HG03469 (cell line): ENCODE results near the gene ZNRF2.

ENCODE experiments used
- ATAC-seq: cut with Tn5 transposase; IDR thresholded peaks from one replicate; pipeline ENCODE4 v1.9.1; 2021; ENCODE audit warnings: mild to moderate bottlenecking, moderate library complexity, moderate number of reproducible peaks; ENCODE audit not compliant: unreplicated experiment

Gene ZNRF2

DNA sequence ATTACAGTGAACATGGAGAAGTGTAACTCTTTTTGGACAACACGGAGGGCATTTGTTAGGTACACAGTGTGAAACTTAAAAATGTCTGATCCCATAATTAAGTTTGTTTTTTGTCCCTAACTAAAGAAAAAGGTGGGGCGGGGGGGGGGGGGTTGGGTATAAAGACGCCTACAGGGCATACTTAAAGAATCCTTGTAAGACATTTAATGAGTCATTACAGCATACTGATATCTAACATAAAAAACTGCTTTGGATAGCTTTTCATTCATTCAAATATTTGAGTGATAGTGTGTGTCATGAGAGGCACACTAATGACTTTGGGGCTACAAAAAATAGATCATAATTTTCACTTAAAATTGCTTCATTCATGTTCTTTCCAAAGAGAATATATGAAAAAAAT, 31.2 kb downstream of the ZNRF2 start:
- no peak for ATAC-seq

DNA sequence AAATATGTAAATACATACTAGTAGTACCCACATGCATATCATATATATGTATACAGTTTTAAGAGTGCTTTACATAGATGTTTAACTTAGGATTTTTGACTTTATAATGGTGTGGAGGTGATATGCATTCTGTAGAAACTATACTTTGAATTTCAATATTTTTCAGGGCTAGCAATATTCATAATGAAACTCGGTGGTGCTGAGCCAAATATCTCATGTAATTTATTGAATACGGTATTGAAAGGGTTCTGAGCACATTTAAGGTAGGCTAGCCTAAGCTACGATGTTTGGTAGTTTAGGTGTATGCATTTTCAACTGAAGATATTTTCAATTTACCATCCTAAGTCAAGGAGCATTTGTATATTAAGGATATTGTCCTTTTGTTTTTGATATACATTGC, 36.0 kb downstream of the ZNRF2 start:
- no peak for ATAC-seq

DNA sequence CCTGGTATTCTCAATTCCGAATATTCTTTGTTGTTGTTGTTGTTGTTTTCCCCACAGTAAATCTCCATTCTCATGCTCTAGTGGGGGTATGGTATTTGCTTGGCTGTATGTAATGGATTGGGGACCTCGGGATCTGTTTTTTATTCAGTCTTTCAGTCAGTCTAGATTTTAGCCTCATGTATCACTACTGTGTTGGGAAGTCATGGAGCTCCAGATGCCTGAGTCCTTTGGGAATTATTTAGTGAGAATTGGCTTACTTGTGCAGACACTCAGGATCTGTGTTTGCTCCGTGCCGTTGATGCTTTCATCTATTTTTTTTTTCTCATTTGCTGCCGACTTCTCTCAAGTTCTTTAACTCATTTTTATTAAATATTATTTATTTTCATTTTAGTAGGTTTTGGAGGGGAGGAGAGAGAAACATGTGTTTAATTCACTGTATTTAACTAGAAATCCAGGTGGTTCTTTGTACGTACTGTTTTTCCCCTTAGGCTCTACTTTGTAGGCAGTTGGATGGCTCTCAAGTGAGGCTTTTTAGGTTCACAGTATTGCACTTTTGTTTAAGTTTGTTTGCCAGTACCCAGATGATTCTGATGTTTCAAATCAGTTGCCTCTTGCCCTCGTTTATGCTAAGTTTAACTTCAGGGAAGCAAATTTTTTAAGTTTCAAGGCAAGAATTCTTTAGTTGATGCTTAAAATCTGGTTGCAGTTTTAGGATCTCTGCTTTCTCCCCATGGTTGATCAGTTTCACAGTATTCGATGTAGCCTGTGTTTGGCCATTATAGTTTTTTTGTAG, 36.9 kb downstream of the ZNRF2 start:
- no peak for ATAC-seq

DNA sequence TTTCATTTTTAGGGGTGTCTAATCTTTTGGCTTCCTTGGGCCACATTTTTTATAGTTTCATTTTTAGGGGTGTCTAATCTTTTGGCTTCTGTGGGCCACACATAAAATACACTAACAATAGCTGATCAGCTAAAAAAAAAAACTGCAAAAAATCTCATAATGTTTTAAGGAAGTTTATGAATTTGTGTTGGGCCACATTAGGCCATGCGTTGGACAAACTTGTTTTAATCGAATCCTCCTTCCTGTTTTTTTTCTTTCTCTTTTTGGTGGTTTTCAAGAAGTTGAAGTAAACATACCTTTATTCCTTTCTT, 37.4 kb downstream of the ZNRF2 start:
- ATAC-seq: no peak

DNA sequence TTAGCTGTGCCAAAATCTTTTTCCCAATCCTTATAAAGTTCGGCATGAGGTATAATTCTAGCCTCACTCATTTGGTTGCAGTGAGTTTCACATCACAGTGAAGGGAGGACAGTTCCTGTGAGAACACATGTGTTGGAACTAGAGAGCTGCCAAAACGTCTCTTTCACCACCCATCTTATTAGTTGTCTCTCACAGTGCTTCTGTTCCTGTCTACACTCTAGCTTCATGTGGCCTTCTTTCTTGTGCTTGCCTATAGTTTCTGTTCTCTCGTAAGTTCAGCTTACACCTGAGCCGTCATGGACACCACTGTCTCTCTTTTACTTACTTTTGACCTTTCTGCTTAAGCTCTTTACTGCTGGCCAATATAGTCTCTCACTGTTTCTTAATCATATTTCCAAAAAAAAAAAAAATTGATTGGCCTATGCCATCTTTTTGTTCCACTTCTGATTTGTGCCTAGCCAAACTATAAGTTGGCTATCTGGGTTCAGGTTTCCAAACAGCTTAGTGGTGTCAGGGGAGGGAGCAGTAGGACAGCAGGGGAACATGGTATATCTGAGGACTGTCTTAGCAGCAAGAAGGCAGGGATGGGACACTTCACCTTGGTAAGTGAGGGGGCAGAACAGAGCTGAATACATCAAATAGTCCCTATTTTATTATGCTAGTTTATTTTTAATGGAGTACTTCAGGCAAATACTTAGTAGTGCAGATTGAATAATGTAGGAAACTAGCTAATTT, 38.0 kb downstream of the ZNRF2 start:
- peak; percentile 62 for ATAC-seq

DNA sequence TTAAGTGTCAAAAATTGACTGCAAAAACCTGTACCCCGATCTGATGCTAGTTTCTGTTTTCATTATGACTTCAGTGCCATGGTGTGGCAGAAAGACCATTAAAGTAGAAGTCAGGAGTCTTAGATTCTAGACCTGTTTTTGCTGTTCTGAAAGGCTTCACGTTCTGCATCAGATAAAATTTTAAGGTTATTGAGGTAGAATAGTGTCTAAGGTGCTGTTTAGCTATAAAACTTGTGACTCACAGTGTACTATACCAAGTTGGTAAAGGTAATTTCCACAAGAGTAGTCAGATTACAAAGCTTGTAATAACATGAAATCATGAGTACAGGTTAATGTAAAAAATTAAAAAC, 38.6 kb downstream of the ZNRF2 start:
- peak; percentile 33 for ATAC-seq

DNA sequence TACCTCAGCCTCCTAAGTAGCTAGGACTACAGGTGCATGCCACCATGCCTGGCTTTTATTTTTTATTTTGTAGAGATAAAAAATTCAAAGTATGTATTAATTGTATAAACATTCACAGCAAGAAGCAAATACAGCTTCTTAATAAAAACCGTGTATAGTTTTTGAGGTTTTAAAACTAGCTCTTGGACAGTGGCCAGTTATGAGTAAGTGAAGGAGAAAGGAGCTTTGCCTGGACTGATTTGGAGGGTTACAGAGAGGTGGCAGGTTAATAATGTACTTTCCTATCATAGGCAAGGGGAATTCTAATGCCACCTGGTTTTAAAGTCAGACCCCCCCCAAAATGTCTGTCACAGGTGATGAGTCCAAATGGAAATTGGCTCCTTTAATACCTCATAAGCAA, 43.4 kb downstream of the ZNRF2 start:
- no peak for ATAC-seq

DNA sequence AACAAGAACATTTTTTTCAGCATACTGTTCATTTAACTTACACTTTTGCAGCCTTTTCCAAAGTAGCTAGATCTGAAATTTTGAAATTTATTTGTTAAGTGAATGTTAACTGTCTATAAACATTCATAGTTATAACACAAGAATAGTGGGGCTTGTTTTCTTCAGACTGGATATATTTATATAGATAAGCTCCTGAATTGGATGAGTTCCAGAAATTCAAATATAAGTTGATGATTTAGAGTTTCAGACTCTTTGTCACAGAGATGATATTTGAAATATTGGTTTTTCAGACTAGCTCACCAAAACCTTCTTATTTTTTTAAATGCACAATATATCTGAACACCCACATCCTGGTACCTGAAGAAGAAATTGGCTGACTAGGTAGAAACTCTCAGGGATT, 44.0 kb downstream of the ZNRF2 start:
- no peak for ATAC-seq

DNA sequence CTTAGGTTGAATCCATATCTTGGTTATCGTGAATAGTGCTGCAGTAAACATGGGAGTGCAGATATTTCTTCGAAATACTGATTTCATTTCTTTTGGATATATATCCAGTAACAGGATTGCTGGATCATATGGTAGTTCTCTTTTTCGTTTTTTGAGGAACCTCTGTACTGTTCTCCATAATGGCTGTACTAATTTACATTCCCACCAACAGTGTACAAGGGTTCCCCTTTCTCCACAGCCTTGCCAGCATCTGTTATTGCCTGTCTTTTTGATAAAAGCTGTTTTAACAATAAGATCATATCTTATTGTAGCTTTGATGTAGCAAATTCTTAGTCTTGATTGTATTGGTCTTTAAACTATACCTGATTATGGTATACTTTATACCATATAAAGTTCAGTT, 45.3 kb downstream of the ZNRF2 start:
- ATAC-seq: no peak

DNA sequence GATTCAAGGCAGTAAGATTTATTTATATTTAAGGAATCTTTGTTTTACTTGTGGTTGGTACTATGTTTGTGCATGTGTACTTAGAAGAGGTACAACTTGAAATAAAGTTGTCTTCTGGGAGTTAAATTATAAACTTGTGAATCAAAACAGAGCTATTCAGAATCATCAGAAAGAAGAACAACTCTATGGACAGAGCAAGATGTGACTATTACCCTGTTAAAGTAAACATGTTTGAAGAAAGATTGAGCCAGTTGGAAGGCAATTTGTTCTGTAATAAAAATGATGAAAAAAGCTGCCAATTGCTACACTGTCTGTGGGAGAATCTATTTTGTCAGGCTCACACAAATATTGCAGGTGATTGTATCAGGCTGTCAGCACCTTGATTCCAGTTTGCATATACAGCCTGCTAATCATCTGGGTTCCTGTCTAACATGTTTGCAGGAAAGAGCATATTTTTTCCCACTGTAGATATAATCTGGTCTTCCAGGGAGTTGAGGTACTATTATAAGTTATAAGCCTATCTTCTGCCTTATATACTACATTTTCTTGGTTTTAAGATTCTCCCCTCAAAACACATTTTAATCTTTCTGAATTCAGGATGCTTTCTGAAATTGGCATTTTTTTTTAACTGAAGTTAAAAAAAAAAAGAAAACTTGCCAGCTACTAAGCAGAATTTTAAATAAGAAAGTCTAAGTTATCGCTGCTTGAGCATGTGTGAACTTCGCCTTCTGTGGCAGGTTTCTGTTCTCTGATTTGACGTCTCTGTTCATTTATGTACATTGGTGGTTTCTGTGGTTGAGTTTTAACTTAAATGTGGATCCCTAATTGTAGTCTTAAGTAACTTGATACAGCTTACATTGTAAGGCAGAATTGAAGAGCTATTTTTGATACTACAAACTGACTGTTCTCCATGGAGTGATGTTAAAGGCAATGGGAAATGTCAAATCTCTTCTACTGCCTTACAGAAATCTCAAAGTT, 46.0 kb downstream of the ZNRF2 start:
- ATAC-seq: peak; percentile 81

DNA sequence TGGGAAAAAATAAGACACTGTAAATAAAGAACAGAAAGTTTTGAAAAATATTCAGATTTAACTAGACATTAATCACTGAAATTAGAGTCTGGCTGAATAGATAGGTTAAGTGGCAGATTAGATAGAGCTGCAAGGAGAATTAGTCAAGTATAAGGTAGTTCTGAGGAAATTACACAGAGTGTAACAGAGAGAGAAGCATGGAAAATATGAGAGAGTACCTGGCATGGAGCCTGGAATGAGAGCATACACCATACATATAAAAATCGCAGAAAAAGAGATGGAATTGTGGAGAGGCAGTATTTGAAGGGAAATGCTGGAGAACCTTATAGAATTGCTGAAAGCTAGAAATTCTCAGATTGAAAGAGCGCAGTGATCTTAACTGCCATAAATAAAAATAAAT, 46.9 kb downstream of the ZNRF2 start:
- ATAC-seq: no peak

DNA sequence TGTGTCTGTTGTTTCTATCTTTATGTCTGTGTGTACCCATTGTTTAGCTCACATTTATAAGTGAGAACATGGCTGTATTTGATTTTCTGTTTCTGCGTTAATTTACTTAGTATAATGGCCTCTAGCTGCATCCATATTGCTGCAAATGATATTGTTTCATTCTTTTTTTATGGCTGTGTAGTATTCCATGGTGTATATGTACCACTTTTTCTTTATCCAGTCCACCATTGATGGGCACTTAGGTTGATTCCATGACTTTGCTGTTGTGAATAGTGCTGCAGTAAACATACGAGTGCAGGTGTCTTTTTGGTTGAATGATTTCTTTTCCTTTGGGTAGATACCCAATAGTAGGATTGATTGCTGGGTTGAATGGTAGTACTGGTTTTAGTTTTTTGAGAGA, 48.2 kb downstream of the ZNRF2 start:
- no peak for ATAC-seq

DNA sequence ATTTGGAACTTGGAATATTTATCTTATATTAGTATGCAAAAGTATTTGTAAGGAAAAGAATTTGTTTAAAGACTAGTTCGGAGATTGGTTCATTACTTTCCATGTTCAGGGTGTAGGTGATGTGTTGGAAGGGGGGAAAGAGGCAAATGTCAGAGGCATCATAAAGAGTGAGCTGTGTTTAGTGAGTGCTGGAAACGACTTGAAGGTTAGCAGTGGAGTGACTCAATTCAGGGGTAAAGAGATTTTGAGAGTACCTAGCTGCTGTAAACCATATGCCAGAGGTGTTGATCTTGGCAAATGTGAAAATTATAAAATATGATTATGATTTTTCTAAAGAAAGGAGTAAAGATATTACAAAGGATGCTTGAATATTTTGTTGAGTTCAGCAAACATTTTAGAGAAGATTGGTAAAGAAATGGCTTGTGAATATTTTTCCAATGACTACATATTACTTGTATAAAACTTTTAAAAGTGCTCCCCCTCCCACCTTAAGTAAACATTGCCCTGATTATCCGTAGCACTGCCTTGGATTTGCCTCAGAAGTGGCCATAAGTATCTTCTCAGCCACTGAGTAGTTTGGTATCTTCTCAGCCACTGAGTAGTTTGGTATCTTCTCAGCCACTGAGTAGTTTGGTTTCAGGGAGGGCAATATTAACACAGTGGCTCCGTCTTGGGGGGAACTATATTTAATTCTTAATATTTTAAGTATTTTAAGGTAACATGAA, 51.5 kb downstream of the ZNRF2 start:
- ATAC-seq: no peak

DNA sequence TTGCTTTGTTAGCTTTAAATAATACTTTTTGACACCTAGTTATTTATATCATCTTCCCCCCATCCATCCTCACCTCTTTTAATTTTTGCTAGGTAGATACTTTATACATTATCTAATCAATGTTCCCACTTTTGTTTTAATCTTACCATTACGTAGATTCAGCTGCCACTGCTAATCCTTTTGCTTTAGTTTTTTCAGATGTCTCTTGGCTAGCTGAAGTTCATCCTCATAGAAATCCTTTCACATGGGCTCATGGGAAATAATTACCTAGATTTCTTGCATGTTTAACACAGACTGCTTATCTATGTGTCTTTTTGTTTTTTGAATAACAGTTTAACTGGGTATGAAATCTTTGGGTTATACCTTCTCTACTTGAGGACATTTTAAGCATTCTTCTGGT, 60.1 kb downstream of the ZNRF2 start:
- ATAC-seq: no peak

DNA sequence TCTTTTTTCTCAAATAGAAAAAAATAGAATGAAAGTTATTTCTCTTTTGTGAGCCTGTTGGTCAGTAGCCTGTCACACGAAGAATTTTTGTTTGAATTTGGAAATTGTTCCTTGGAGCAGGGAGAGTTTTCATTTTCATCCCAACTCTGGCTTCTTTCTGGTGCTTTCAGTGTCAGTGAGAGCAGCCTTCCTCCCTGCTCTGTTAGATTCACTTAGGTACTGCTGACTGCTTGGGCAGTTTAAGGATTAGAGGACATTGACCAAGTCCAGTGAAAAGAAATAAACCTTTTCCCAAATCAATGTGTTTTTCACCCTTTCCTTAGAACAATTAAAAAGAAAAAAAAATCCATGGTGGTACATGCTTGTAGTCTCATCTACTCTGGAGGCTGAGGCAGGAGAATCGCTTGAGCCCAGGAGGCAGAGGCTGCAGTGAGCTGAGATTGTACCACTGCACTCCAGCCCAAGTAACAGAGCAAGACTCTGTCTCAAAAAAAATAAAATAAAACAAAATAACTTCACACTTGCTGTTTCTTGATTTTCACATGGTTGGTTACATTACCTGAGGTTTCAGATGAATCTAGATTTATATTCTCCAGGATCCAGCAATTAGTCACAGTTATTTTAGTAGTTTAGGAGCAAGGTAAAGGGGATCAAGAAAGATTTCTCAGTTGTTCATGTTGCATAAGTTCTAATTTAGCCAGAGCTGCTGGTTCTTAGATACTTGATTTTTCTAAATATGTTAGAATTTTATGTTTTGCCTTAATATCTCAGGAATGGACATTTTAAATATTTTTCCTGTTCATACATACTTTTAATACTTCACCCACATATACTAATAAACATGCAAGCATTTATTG, 63.1 kb downstream of the ZNRF2 start:
- ATAC-seq: peak; percentile 7

DNA sequence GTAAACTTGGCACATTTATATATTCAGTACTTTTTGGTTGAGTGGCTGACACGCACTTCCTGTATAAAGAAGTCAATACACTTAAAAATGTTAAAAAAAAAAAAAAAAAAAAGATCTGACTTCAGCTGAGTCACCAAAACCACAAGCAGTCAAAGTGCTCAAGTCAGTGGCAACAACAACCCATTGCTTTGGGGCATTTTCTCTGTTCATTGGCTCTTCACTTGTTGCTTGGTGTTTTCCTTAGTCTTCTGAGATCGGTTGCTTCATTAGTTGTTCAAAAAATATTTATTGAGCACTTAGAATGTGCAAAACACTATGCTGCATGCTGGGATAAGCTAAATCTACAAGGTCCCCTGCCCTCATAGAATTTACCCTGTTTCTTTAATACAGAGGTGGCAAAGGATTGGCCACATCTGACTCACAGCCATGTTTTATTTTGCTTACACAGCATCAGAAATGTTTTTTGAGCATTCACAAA, 63.7 kb downstream of the ZNRF2 start:
- ATAC-seq: peak; percentile 38

DNA sequence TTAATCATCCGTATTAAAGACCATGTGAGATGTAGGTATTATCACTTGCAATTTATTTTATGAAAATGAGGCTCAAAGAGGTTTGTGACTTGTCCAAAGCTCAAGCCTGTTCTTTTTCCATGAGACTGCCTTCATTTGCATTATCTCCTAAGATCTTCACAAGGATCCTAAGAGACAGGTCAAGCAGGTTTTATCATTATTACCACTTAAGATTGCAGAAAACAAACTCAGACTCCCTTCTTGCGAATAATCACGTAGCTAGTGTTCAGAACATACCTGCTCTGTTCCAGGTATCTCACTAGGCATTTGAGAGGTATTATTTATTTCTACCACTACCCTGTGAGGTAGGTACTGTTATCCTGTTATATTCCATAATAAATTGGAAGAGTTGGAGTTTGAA, 64.8 kb downstream of the ZNRF2 start:
- ATAC-seq: no peak

DNA sequence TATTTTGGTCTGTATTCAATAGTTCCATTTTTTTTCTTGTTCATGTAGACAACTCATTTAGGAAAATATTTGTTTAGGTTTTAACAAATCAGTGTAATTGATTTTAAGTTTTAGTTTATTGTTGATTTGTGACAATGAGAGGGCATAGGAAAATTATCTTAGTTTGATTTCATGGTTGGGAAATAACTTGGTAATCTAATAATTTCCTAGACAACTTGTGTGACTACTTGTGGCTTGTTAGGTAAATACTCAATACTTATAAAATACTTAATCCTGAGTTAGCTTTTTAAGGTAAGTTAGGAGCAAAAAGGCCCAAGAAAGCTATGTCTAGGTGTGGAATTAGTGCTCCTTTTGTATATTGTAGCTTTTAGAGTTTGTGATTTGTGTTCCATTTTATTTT, 65.4 kb downstream of the ZNRF2 start:
- ATAC-seq: no peak

DNA sequence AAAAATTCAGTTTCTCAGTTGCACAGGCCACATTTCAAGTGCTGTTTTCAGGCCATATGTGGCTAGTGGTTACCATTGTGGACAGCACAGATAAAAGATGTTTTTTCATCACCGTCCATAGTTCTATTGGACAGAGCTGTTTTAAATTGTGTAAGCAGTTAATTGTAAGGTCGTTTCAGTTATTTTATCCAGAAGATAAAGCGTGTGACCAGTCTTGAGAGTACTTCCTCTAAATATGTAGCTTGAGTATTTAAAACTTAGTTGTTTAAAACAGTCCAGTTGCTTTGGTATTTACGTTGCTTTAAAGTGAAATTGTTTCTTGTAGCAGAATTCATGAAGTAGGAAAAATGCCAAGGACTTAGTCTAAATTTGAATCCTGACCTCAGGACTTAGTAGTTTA, 66.9 kb downstream of the ZNRF2 start:
- no peak for ATAC-seq

DNA sequence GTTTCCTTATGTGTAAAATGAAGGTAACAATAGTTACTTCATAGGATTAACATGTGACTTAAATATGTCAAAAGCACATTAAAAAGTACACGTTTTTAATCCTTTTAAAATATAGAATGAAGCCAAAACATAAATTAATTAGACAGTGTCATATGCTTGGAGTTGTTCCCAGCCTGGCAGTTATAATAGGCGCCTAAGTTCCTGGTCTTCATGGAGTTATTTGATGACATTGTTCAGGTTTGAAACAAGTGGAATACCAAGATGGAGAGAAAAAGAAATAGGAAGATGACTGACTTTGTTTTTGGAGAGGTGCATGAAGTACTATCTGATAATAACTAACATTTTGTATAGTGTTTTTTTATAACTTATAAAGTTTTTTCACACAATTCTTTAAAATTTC, 67.3 kb downstream of the ZNRF2 start:
- ATAC-seq: no peak
